Activated T-helper 2 cell treated with anti-CD3 and anti-CD28 coated beads, Interferon-gamma antibody, Interleukin-2, Interleukin-4, amounts not matched to agents 10 μg/mL and 5 μg/mL and 100 μg/mL, durations not matched to agents 14 hours and 24 hours and 36 hours (primary cell): Measurements from ENCODE around the gene SLC5A7. TPM values are rescaled to one million over a fixed set of nuclear protein-coding genes. Genes with fewer than 3 reads are reported as not detected.

Experiments
- DNase-seq: peaks from one replicate; pipeline ENCODE4 v3.0.0; 2021; ENCODE audit warnings: low spot score
- H3K27ac Mint-ChIP-seq: one replicate; pipeline ENCODE4 v1.8.0; 2021; ENCODE audit warnings: mixed read lengths
- H3K27me3 Mint-ChIP-seq: one replicate; pipeline ENCODE4 v1.8.0; 2021; ENCODE audit warnings: low read depth, mixed read lengths
- H3K36me3 Mint-ChIP-seq: one replicate; pipeline ENCODE4 v1.8.0; 2021; ENCODE audit warnings: low read depth, mixed read lengths
- H3K4me1 Mint-ChIP-seq: one replicate; pipeline ENCODE4 v1.8.0; 2021; ENCODE audit warnings: low read depth, mixed read lengths
- H3K4me3 Mint-ChIP-seq: one replicate; pipeline ENCODE4 v1.8.0; 2021; ENCODE audit warnings: low read depth, mild to moderate bottlenecking, moderate library complexity, mixed read lengths
- H3K9me3 Mint-ChIP-seq: one replicate; pipeline ENCODE4 v1.8.0; 2021; ENCODE audit warnings: mixed read lengths
- intact Hi-C: fragments of 100-400 bp; cut with micrococcal nuclease; formaldehyde crosslinking; loops from one replicate; pipeline ENCODE4 v1.15.1; 2023
- total RNA-seq: library from RNA; stranded (reverse); gene quantifications from 2 replicates; pipeline ENCODE4 v1.2.3, GENCODE V29; 2022

The SLC5A7 gene
- total RNA-seq, result not detected in 2 replicates

DNA sequence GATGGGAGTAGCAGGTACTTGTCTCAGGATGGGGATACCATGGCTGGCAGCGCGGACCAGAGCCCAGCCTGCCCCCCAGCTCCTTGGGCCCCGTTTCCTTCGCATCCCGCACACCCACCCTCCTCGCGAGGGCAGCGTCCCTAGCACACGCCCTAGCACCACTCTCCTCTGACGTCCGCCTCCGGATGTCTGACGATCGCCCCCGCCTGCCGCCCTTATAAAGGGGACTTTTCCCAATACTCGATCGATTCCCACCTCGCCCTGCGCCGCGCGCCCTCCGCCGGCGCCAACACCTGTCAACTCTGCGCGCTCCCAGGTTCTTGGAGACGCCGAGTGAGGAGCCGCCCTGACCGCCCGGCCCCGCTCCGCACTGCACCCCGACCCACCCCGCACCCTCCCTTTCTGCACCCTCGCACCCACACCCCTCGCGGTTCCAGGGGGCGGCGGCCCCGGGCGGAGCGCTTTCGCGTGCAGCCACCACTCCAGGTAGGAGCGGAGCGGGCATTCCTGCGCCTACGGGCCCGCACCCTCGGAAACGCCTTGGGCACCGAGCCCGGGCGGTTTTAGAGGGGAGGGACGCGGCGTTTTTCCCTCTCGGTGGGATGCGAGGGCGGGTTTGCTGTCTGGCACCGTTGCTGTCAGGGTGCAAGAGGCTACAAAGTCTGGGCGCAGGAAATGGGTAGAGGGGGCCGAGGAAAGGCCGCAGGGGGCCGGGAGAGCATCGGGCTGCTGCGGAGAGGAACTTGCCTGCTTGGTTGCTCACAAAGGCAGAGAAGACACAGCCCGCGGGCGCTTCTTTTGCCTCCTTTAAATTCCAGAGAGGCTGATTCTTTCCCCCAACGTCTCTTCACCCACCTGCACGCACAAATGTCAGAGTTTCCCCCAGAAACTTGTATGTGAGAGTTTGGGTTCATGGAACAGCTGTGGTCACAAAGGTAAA, at the start of gene SLC5A7:
SLC5A7 (plus strand) TSS at position 247 of the 940 bp plus-strand sequence. CDS start 1,632 bp downstream, outside the sequence.
- no peak within 1 kb of the TSS for H3K4me3 Mint-ChIP-seq

DNA sequence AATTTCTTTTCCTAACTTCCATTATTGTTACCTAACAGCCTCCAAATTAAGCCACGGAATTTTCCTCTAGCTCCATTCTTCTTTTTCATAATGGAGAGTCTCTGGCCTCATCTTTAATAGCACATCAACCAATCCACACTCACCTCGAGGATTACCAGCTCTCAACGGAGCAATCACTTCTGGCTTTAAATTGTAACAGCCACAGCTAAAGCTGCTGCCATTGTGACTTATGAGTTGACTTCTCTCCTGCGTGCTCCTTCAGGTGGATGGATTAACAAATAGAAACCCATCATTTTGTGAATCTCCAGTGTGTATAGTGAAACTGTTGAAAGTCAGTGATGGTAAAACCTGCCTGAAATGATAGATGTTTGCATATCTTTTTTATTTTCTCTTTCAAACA, 24.9 kb upstream of the SLC5A7 start:
- Mint-ChIP-seq H3K9me3 (no peaks in the 10 kb centered on the region), H3K4me1 (no peaks in the 10 kb centered on the region)

More for the DNA sequence above, at the start of gene SLC5A7:
- DNase-seq, result no peak
- H3K36me3 Mint-ChIP-seq, result no peaks in the 10 kb centered on the region
- no peak within 1 kb of the TSS for H3K27ac Mint-ChIP-seq
- H3K4me1 Mint-ChIP-seq, result no peaks in the 10 kb centered on the region
- peaks cover 16% of the 10 kb centered on the region for H3K27me3 Mint-ChIP-seq
- intact Hi-C loops, result no loop called here
- H3K9me3 Mint-ChIP-seq, result no peaks in the 10 kb centered on the region

DNA sequence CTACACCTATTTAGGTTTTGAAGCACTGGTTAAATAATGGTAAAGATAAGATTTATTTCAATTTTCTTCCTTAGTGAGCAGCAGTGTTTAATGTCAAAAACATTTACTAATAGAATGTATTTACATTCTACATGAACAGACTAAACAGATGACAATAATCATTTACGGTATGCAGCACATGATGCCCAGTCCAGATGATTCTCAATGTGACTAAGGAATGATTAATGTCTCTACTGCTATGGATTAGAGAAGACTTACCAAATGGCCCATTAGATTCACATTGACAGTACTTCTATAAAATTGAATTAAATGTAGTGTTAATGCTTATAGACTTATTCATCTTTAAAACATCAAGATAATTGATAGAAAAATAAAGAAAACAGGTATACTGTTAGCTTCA, 22.1 kb upstream of the SLC5A7 start:
- intact Hi-C loops, result no loop called here
- no peaks in the 10 kb centered on the region for H3K27me3 Mint-ChIP-seq
- H3K36me3 Mint-ChIP-seq, result no peaks in the 10 kb centered on the region
- H3K27ac Mint-ChIP-seq, result no peak overlapping the region
- no peaks in the 10 kb centered on the region for H3K9me3 Mint-ChIP-seq
- no peak for DNase-seq
- no peak overlapping the region for H3K4me3 Mint-ChIP-seq
- H3K4me1 Mint-ChIP-seq, result no peaks in the 10 kb centered on the region

More for the DNA sequence above, 24.9 kb upstream of the SLC5A7 start:
- Mint-ChIP-seq H3K36me3 (no peaks in the 10 kb centered on the region), H3K27me3 (no peaks in the 10 kb centered on the region), H3K4me3 (no peak overlapping the region), H3K27ac (no peak overlapping the region)
- DNase-seq, result no peak
- intact Hi-C loops, result no loop called here

DNA sequence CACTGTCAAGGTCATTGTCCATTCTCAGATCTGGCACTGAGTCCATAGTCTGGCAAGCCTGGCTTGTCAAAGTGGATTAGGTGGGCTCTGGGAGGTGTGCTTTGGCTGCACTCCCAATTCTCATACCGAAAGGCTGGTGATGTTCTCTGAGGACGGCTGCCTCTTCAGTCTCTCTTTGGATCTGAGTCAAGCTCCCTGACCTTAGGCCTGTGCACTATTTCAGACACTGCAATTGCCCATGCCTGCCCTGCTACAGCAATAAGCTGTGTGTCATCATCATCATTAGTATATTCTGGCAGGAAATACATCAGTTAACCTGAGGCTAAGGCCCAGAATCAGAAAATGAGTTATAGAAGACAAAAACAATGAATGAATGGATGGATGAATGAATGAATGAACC, 1.6 kb upstream of the SLC5A7 start:
- Mint-ChIP-seq H3K9me3 (no peaks in the 10 kb centered on the region), H3K27me3 (peaks cover 16% of the 10 kb centered on the region), H3K4me1 (no peaks in the 10 kb centered on the region), H3K36me3 (no peaks in the 10 kb centered on the region), H3K27ac (no peak overlapping the region), H3K4me3 (no peak overlapping the region)
- DNase-seq, result no peak
- intact Hi-C loops, result no loop called here

DNA sequence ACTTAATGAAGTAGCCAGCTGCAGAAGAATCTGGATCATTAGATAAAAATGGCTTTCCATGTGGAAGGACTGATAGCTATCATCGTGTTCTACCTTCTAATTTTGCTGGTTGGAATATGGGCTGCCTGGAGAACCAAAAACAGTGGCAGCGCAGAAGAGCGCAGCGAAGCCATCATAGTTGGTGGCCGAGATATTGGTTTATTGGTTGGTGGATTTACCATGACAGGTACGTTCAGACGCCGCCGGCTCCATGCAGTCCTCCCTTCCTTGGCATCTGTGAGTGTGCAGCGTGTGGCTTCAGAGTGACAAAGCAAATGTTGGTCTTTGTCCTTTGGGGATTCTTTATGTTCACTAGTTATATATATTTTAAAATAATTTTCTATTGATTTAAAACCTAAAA, 1.8 kb downstream of the SLC5A7 start:
- no peaks in the 10 kb centered on the region for H3K9me3 Mint-ChIP-seq
- no peaks in the 10 kb centered on the region for H3K36me3 Mint-ChIP-seq
- no peak overlapping the region for H3K27ac Mint-ChIP-seq
- DNase-seq, result no peak
- intact Hi-C loops, result no loop called here
- H3K27me3 Mint-ChIP-seq, result peaks cover 16% of the 10 kb centered on the region
- H3K4me1 Mint-ChIP-seq, result no peaks in the 10 kb centered on the region
- no peak overlapping the region for H3K4me3 Mint-ChIP-seq

DNA sequence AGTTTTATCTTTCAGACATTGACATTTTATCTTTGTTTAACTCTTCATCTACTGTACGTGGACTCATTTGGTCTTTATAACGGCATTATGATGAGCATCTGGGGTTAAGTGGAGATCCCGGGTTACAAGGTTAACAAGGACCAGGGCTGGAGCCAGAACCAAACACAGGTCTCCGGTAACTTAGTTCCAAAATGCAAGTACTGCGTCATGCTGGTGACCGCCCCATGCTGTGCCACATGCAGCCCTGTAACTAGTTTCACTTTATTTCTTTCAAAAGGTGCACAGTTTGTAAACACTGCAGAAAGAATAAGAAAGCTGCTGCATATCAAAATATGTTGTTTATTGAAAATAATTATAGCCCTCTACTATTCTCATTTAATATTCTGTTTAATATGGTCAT, 3.1 kb downstream of the SLC5A7 start:
- H3K27ac Mint-ChIP-seq, result no peak overlapping the region
- no peaks in the 10 kb centered on the region for H3K9me3 Mint-ChIP-seq
- intact Hi-C loops, result no loop called here
- H3K27me3 Mint-ChIP-seq, result peaks cover 16% of the 10 kb centered on the region
- H3K4me3 Mint-ChIP-seq, result no peak overlapping the region
- no peaks in the 10 kb centered on the region for H3K36me3 Mint-ChIP-seq
- no peaks in the 10 kb centered on the region for H3K4me1 Mint-ChIP-seq
- no peak for DNase-seq

DNA sequence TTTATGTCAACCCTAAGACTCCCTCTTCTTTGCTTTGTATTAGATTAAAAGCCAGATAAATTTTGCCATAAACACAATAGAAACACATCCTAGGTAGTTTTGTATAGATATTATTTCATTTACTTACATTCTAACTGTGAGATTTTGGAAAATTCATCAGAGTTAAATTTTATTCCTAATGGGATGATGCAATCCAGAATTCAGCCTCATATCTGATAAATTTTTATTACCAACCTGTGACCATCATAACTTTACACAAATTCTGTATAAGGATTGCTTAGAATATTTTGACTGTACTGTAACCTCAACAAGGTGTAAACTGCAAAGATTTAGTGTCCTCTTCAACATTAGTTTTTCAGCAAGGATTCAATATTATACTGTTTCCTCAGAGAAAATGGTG, 4.4 kb downstream of the SLC5A7 start:
- Mint-ChIP-seq H3K9me3 (no peaks in the 10 kb centered on the region), H3K4me3 (no peak overlapping the region), H3K27ac (no peak overlapping the region), H3K4me1 (no peaks in the 10 kb centered on the region), H3K36me3 (no peaks in the 10 kb centered on the region), H3K27me3 (peaks cover 13% of the 10 kb centered on the region)
- DNase-seq, result no peak
- intact Hi-C loops, result no loop called here

DNA sequence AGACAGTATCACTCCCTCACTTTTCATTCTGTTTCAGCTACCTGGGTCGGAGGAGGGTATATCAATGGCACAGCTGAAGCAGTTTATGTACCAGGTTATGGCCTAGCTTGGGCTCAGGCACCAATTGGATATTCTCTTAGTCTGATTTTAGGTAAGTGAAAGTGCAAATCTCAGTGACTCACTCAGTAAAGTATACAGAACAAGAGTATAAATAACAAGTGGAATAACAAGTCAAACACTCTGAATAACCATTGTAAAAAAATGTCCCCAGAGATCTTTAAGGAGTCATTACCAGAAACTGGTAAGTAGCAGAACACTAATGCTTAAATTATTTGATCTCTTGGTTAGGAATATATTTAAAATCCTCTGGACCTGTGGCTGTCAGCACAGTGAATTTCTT, 5.7 kb downstream of the SLC5A7 start:
- intact Hi-C loops, result no loop called here
- H3K9me3 Mint-ChIP-seq, result no peaks in the 10 kb centered on the region

DNA sequence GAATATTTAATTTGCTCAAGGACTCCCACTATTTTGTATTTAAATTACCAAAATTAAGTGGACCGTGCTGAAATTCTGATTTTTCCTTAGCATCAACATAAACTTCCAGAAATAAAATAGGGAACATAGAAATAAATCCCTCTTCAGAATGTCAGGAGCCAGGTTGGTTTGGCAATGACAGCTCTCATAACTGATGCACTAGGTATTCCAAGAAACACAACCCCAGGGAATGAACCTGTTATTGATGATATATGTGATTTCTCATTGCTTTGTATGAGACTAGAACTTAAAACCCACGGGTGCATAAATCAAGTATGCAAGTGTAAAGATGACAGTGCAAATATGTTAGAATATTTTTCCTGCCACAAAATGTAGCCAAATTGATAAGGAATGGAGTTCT, 12.8 kb downstream of the SLC5A7 start:
- Mint-ChIP-seq H3K4me3 (no peak overlapping the region), H3K27ac (no peak overlapping the region), H3K27me3 (no peaks in the 10 kb centered on the region), H3K36me3 (no peaks in the 10 kb centered on the region), H3K4me1 (no peaks in the 10 kb centered on the region), H3K9me3 (no peaks in the 10 kb centered on the region)
- intact Hi-C loops, result no loop called here
- no peak for DNase-seq

More for the DNA sequence above, 5.7 kb downstream of the SLC5A7 start:
- peaks cover 7% of the 10 kb centered on the region for H3K27me3 Mint-ChIP-seq
- no peak overlapping the region for H3K4me3 Mint-ChIP-seq
- no peaks in the 10 kb centered on the region for H3K4me1 Mint-ChIP-seq
- H3K36me3 Mint-ChIP-seq, result no peaks in the 10 kb centered on the region
- DNase-seq, result no peak
- H3K27ac Mint-ChIP-seq, result no peak overlapping the region

DNA sequence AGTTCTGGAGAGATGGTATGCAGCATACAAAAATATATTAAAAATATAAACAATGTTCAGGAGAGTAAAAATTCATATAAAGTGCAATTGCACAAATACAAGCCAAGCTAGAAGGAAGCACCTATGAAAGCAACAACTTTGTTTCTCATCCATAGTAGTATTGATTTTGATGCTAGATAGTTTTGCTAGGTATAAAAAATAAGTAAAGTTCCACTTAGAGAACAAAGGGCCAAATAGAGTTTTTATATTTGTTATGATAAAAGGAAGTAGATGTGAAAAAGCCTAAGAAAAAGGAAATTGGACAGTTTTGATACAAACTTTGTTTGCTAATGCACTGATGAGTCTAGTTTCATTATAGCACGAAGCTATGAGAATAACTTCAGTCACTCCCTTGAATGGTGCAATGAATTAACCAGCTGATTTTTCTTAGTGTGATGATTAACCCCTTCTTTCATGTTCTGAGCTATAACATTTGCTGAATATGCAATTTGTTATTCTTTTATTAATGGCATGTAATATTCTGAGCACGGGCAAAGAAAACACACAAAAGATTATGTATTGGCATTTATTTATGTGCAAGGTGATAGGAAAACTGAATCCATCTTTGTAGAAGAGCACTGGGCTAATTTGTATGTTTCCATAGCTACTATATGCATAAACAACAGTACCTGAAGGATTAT, 24.7 kb downstream of the SLC5A7 start:
- intact Hi-C loops, result no loop called here
- H3K27me3 Mint-ChIP-seq, result no peaks in the 10 kb centered on the region
- no peaks in the 10 kb centered on the region for H3K4me1 Mint-ChIP-seq
- H3K9me3 Mint-ChIP-seq, result peaks cover 13% of the 10 kb centered on the region
- H3K4me3 Mint-ChIP-seq, result no peak overlapping the region
- no peaks in the 10 kb centered on the region for H3K36me3 Mint-ChIP-seq
- DNase-seq, result no peak
- no peak overlapping the region for H3K27ac Mint-ChIP-seq

DNA sequence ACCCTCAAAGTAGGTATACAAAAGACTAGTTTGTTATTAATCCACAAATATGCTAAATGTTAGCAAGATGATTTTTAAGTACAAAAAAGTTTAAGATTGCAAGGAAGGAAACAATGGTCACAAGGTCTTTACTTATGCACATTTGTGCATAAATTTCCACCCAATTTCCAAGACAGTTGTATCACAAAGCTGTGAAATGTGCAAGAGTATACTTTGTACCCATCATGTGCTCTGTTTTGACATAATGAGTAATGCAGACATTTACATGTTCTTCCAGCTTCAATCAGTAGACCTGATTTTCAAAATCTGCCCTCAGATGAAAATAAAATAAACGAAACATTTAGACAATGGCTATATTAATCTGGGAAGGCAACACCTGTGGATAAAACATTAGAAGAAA, 27.0 kb downstream of the SLC5A7 start:
- H3K9me3 Mint-ChIP-seq, result peaks cover 13% of the 10 kb centered on the region
- no peak for DNase-seq
- no peak overlapping the region for H3K27ac Mint-ChIP-seq
- H3K27me3 Mint-ChIP-seq, result no peaks in the 10 kb centered on the region
- H3K4me3 Mint-ChIP-seq, result no peak overlapping the region
- intact Hi-C loops, result no loop called here
- no peaks in the 10 kb centered on the region for H3K4me1 Mint-ChIP-seq
- no peaks in the 10 kb centered on the region for H3K36me3 Mint-ChIP-seq

DNA sequence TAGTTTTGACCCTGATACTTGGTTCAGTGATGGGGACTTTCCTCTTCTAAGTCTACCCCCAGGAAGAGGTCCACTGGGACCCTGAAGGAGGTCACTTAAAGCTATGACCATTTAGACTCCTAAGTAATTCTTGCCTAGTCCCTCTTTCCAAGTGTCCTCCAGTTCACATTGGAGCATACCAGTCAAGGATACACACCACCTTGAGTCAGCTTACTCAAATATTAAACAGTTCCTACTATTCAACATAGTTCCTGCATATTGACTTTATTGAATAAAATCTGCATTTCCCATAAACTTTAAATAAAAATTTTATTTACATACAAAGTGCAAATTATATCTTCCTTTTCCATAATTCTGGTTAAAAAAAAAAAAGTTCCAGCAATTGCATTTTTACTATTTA, 36.3 kb downstream of the SLC5A7 start:
- H3K27ac Mint-ChIP-seq, result no peak overlapping the region
- DNase-seq, result no peak
- intact Hi-C loops, result no loop called here
- no peaks in the 10 kb centered on the region for H3K4me1 Mint-ChIP-seq
- H3K27me3 Mint-ChIP-seq, result no peaks in the 10 kb centered on the region
- H3K36me3 Mint-ChIP-seq, result no peaks in the 10 kb centered on the region
- H3K4me3 Mint-ChIP-seq, result no peak overlapping the region
- H3K9me3 Mint-ChIP-seq, result no peaks in the 10 kb centered on the region

DNA sequence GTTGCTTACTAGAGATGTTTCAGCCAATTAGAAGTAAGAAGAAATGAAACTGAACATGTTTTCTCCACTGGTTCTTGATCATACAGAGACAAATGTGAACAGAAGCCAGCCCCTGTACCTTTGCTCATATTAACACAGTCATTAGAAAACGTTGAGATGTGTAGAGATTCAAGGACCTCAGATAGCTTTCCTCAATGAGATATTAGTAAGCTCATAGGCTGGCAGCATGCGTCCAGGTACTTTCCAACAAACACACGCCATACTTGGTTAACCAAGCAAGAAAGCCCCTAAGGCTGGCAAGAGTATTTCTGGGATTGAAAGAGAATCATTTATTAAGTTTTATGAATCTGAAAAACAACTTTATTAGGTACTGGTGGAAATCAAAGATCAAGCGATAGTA, 37.5 kb downstream of the SLC5A7 start:
- Mint-ChIP-seq H3K27ac (no peak overlapping the region), H3K36me3 (no peaks in the 10 kb centered on the region), H3K27me3 (no peaks in the 10 kb centered on the region), H3K9me3 (no peaks in the 10 kb centered on the region), H3K4me1 (no peaks in the 10 kb centered on the region), H3K4me3 (no peak overlapping the region)
- intact Hi-C loops, result no loop called here
- no peak for DNase-seq
